ENCODE measurements around the gene ESR2.

Gene ESR2

GRCh38 chr14:64266239-64266638, 27.9 kb downstream of the ESR2 start:
- DNase-seq (ENCODE audit: low read depth in 2 of 2), result no peak

DNA sequence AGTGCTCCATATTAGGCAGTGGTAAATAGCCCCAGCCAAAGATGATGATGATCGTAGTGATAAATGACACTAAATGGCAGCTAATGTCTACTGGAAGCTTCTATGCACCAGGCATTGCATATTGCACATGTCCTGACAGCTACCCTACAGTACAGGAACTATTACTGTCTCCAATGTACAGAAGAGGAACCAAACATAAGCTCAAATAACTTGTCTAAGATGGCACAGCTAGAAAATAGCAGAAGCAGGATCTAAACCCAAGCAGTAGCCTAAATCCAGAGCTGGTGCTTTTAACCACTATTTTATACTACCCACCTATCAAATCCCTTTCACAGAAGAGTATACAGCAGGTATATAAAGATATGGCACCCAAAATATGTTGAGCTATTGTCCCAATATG, 28.9 kb downstream of the ESR2 start:
- DNase-seq (ENCODE audit: low read depth in 2 of 2), result no peak

DNA sequence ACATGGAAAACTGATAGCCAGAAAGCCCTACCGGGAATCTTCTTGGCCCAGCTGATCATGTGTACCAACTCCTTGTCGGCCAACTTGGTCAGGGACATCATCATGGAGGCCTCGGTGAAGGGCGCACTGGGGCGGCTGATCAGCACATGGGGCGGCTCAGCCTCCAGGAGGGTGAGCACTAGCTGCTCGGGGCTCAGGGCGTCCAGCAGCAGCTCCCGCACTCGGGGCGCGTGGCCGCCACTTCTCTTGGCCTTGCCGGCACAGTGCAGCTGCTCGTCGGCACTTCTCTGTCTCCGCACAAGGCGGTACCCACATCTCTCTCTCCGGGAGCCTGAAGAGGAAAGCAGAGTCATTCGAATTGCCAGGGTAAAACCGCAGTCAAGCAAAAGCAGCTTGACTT, 33.8 kb downstream of the ESR2 start:
- DNase-seq (ENCODE audit: low read depth in 2 of 2), result no peak

- DNase-seq (ENCODE audit: low read depth in 2 of 2), result no peak
These were observed 38.4 kb downstream of the ESR2 start for GRCh38 chr14:64255756-64256155.

- DNase-seq (ENCODE audit: low read depth in 2 of 2), result no peak
These were observed 40.5 kb downstream of the ESR2 start for GRCh38 chr14:64253672-64254071.

- DNase-seq (ENCODE audit: low read depth in 2 of 2), result no peak
These were observed 44.8 kb downstream of the ESR2 start for GRCh38 chr14:64249363-64249762.

DNA sequence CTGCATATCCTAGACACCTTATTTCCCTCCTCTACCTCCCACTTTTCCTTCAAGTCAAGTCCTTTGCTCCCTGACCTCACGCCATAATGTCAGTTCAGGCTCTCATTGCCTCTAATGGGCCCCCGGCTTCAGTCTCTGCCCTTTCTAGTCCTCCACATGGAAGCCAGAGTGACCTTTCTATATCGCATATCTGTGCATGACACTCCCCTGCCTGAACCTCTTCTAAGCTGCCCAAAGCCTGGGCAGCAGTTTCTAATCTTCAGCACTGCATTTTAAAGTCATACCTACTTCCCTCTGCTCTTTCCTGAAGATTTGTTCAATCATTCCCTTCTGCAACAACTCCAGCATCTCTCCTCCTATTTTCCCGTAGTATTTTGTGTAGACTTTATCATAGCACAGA, 45.5 kb downstream of the ESR2 start:
- no peak for DNase-seq (ENCODE audit: low read depth in 2 of 2)

DNA sequence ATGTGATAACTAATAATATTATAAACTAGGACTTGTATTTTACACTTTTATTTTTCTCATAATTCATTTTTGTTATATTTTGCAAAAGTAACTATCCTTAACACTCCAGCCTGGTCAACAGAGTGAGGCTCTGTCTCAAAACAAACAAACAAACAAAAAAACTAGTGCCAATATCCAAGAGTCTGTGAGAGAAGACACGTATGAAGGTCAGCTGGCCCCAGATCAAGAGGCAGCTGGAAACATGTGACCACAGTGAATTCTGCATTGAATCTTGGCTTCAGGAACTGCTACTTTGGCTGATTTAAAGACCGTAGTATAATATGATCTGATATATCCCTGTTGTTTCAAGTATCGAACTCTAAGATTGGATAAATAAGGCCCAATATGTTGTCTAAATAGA, 47.0 kb downstream of the ESR2 start:
- no peak for DNase-seq (ENCODE audit: low read depth in 2 of 2)

GRCh38 chr14:64246688-64247087, 47.5 kb downstream of the ESR2 start:
- no peak for DNase-seq (ENCODE audit: low read depth in 2 of 2)

- DNase-seq (ENCODE audit: low read depth in 2 of 2), result no peak
These were observed 48.7 kb downstream of the ESR2 start for GRCh38 chr14:64245491-64245890.

DNA sequence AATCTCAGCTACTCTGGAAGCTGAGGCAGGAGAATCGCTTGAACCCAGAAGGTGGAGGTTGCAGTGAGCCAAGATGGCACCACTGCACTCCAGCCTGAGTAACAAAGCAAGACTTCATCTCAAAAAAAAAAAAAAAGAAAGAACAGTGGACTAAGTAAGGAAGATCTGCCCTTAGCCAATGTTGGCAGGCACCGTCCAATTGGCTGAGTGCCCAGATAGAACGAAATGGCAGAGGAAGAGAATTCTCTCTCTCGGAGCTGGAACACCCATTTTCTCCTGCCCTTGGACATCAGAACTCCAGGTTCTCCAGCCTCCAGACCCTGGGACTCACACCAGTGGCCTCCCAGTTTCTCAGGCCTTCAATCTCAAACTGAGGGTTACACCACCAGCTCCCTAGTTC, 49.9 kb downstream of the ESR2 start:
- DNase-seq (ENCODE audit: low read depth in 2 of 2), result no peak

GRCh38 chr14:64238631-64239030, 55.5 kb downstream of the ESR2 start:
- no peak for DNase-seq (ENCODE audit: low read depth in 2 of 2)

GRCh38 chr14:64238049-64238448, 56.1 kb downstream of the ESR2 start:
- no peak for DNase-seq (ENCODE audit: low read depth in 2 of 2)

GRCh38 chr14:64235652-64236640, 58.2 kb downstream of the ESR2 start:
- DNase-seq (ENCODE audit: low read depth in 2 of 2), result no peak

DNA sequence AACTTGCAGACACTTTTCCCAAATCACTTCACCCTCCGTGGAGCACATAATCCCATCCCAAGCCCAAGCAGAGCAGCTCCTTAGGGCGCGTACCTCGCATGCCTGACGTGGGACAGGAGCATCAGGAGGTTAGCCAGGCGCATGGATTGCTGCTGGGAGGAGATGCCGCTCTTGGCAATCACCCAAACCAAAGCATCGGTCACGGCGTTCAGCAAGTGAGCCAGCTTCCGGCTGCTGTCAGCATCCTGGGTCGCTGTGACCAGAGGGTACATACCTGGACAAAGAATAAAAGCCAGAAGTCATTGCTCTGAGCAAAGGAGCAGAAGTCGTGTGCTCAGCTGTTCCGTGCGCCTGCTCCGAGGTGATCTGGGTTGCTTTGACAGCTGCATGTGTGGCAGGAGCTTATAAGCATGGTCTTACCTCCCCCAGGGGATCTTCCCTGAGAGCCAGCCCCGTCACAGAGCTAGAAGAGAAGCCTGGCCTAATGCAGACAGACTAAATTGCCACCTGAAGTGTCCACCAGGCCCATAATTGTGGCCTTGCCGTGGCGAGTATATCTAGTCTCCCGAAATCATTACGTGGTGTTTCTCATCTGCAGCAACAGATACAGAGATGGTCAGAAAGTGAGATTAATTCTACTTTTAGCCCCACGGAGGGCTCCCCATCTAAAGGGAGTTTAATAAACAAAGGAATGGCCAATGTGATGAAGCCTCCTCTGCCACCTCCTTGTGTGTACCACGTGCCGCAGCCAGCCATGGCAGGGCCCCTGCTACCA, 59.1 kb downstream of the ESR2 start:
- DNase-seq (ENCODE audit: low read depth in 2 of 2), result no peak

GRCh38 chr14:64233531-64234190, 60.5 kb downstream of the ESR2 start:
- no peak for DNase-seq (ENCODE audit: low read depth in 2 of 2)

DNA sequence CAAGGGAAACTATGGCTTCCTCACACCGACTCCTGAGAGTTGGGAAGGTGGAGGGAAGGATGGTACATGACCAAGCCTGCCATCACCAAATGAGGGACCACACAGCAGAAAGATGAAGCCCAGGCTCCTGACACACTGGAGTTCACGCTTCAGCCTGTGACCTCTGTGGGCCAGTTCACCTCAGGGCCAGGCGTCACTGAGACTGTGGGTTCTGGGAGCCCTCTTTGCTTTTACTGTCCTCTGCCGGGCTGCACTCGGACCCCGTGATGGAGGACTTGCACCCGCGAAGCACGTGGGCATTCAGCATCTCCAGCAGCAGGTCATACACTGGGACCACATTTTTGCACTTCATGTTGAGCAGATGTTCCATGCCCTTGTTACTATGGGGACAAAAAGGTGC, 61.2 kb downstream of the ESR2 start:
- no peak for DNase-seq (ENCODE audit: low read depth in 2 of 2)

GRCh38 chr14:64232095-64232838, 61.9 kb downstream of the ESR2 start:
- no peak for DNase-seq (ENCODE audit: low read depth in 2 of 2)

GRCh38 chr14:64229489-64229888, 64.7 kb downstream of the ESR2 start:
- DNase-seq (ENCODE audit: low read depth in 2 of 2), result no peak

- no peak for DNase-seq (ENCODE audit: low read depth in 2 of 2)
These were observed 66.3 kb downstream of the ESR2 start for GRCh38 chr14:64227856-64228255.

GRCh38 chr14:64225151-64225757, 68.9 kb downstream of the ESR2 start:
- DNase-seq (ENCODE audit: low read depth in 2 of 2), result no peak
